Thyroid gland (tissue), 4 donors: ENCODE data around the gene TOM1L2.

ENCODE experiments used
- POLR2A ChIP-seq, 2 donors: fragments of 450-650 bp; IDR thresholded peaks; one replicate each; pipeline ENCODE4 v1.6.1; 2017; ENCODE audit warnings: antibody characterized with exemption in 2 of 2, mild to moderate bottlenecking in 2 of 2, moderate library complexity in 1 of 2
- TF ChIP-seq, protein P1 (sequence below), 6 experiments: fragments of 200-600 bp in 3 of 6; fragments of 450-650 bp in 3 of 6; sonication (generic) in 3 of 6; IDR thresholded peaks; one replicate each; pipeline ENCODE4 v1.5.1; 2016 to 2019; ENCODE audit warnings: antibody characterized with exemption in 6 of 6, mild to moderate bottlenecking in 2 of 6, inconsistent platforms in 1 of 6, moderate library complexity in 1 of 6

DNA sequence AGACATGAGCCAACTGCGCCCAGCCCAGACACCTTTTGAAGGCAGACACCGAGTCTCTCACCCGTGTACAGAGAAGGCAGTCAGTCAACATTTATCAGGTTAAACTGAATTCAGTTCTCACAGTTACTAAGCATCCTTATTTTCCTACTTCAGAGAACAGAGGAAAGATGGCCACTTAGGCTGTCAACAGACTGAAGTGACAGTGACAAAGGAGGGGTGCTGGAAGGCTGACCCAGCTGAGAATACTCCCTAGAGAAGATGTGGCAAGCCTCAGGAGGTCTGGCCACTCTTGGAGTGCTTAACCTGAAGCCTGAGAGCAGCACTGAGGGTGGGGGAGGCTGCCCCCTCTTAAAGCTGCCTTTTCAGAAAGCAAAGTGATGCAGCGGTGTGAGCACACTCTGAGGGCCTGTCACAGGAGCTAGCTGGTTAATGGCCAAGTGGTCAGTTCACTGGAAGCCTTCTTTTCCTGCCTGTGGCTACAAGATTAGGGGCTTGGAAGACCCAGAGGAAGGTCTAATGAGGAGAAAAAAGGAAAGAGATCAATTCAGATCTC is 84.4 kb downstream of the TOM1L2 start:
- TF ChIP-seq, protein P1, sequence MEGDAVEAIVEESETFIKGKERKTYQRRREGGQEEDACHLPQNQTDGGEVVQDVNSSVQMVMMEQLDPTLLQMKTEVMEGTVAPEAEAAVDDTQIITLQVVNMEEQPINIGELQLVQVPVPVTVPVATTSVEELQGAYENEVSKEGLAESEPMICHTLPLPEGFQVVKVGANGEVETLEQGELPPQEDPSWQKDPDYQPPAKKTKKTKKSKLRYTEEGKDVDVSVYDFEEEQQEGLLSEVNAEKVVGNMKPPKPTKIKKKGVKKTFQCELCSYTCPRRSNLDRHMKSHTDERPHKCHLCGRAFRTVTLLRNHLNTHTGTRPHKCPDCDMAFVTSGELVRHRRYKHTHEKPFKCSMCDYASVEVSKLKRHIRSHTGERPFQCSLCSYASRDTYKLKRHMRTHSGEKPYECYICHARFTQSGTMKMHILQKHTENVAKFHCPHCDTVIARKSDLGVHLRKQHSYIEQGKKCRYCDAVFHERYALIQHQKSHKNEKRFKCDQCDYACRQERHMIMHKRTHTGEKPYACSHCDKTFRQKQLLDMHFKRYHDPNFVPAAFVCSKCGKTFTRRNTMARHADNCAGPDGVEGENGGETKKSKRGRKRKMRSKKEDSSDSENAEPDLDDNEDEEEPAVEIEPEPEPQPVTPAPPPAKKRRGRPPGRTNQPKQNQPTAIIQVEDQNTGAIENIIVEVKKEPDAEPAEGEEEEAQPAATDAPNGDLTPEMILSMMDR (IDR thresholded peaks at IDR 0.05) = no peak
- no peak for TF ChIP-seq POLR2A (IDR thresholded peaks at IDR 0.05)
